ENCODE measurements around the gene ZBTB44. TPM values are rescaled to one million over a fixed set of nuclear protein-coding genes. Genes with fewer than 3 reads are reported as not detected.
"Not testable (repeated sequence)": the region's sequence is repeated elsewhere in the genome, so short reads cannot be mapped to it uniquely, and the experiment has no call there.

Gene ZBTB44, protein sequence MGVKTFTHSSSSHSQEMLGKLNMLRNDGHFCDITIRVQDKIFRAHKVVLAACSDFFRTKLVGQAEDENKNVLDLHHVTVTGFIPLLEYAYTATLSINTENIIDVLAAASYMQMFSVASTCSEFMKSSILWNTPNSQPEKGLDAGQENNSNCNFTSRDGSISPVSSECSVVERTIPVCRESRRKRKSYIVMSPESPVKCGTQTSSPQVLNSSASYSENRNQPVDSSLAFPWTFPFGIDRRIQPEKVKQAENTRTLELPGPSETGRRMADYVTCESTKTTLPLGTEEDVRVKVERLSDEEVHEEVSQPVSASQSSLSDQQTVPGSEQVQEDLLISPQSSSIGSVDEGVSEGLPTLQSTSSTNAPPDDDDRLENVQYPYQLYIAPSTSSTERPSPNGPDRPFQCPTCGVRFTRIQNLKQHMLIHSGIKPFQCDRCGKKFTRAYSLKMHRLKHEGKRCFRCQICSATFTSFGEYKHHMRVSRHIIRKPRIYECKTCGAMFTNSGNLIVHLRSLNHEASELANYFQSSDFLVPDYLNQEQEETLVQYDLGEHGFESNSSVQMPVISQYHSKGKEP
- total RNA-seq (2014; rRNA removed; shearing (Covaris generic)) = 21.1 and 22.3 TPM in 2 replicates
- 8.7 and 17.9 TPM in 2 replicates for polyA plus RNA-seq (2014; cell fraction: nucleus; rRNA removed)

DNA sequence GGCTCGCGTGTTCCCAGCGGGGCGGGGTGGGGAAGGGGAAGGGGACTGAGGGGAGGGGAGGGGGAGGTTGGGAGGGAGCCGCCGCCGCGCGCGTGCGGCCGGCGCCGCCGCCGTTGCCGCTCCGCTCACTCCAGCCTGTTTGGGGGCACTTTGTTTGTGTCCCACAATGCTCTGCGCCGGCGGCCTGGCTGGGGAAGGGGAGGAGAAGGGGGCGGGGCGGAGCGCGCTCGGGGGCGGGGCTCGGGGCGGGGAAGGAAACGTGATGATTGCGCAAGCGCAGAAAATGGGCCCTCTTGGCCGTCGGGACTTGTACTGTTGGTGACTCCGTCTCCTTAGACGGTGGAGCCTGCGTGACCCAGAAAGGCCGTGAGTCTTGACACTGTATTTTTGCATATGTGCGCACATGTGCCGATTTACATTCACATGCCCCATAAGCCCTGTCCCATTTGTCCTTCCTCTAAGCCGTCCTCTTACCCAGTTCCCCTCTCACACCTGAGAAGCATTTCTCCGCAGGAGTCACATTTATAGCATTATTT lies at the start of gene ZBTB44:
Gene ZBTB44, minus strand, starts transcription at position 168 of the 536 bp plus-strand sequence. CDS start 53,044 bp downstream, outside the sequence.
- peak; percentile 85 for DNase-seq (ENCODE audit: extremely low read depth, low read depth)

- DNase-seq (ENCODE audit: extremely low read depth, low read depth) = no peak
Observed at GRCh38 chr11:130359419-130359818, 44.7 kb upstream of the ZBTB44 start.

GRCh38 chr11:130358398-130358797 lies 43.7 kb upstream of the ZBTB44 start:
- DNase-seq (ENCODE audit: extremely low read depth, low read depth) = no peak

GRCh38 chr11:130347261-130347660 lies 32.5 kb upstream of the ZBTB44 start:
- DNase-seq (ENCODE audit: extremely low read depth, low read depth) = no peak

DNA sequence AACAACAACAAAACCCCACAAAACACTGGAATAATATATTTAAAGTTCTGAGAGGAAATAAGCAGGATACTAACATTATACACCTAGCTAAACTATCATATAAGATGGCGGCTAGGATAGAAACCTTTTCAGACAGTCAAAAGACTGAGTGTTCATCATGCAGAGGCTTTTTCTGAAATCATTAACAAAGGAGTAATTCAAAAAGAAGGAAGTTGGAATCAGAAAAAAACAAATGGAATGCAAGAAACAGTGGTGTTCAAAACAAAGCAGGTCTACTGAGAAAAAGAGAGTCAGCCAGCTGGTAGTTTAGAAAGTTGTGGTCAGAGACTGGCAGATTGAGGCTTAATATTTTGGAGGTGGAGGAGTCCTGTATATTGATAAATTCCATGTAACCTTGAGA lies 30.1 kb upstream of the ZBTB44 start:
- no peak for DNase-seq (ENCODE audit: extremely low read depth, low read depth)

GRCh38 chr11:130340671-130341319 lies 26.1 kb upstream of the ZBTB44 start:
- DNase-seq (ENCODE audit: extremely low read depth, low read depth) = no peak

DNA sequence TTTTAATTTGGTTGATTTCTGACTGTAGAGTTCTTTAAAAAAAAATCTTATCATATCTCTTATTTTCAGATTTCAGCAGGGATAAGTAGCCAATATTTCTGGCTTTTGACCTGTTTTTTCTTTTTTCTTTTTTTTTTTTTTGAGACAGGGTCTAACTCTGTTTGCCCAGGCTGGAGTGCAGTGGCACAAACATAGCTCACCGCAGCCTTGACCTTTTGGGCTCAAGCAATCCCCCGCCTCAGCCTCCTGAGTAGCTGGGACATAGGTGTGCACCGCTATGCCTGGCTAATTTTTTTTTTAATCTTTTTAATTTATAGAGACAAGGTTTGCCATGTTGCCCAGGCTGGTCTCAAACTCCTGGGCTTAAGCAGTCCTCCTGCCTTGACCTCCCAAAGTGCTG lies 23.9 kb upstream of the ZBTB44 start:
- DNase-seq (ENCODE audit: extremely low read depth, low read depth) = no peak

DNA sequence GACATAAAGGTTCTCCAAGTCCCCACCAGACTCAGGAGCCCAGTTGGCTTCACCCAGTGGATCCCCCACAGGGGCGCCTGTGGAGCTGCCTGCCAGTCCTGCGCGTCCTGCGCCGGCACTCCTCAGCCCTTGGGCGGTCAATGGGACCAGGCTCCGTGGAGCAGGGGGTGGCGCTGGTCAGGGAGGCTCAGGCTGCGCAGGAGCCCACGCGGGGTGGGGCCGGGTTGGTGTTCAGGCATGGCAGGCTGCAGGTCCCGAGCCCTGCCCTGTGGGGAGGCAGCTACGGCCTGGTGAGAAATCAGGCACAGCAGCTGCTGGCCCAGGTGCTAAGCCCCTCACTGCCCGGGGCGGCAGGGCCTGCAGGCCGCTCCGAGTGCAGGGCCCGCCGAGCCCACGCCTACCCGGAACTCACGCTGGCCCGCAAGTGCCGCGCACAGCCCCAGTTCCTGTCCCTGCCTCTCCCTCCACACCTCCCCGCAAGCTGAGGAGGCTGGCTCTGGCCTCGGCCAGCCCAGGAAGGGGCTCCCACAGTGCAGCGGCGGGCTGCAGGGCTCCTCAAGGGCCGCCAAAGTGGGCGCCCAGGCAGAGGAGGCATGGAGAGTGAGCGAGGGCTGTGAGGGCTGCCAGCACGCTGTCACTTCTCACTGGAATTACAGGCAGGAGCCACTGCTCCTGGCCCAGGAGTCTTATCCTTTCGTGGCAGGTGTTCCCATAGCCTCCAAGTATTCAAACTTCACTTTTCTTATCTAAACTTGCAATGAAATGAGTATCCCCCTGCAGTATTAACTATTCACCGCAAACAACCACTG lies 22.8 kb upstream of the ZBTB44 start:
- DNase-seq (ENCODE audit: extremely low read depth, low read depth) = no peak

- DNase-seq (ENCODE audit: extremely low read depth, low read depth) = not testable (repeated sequence)
Observed at GRCh38 chr11:130331397-130331796, 16.7 kb upstream of the ZBTB44 start.

DNA sequence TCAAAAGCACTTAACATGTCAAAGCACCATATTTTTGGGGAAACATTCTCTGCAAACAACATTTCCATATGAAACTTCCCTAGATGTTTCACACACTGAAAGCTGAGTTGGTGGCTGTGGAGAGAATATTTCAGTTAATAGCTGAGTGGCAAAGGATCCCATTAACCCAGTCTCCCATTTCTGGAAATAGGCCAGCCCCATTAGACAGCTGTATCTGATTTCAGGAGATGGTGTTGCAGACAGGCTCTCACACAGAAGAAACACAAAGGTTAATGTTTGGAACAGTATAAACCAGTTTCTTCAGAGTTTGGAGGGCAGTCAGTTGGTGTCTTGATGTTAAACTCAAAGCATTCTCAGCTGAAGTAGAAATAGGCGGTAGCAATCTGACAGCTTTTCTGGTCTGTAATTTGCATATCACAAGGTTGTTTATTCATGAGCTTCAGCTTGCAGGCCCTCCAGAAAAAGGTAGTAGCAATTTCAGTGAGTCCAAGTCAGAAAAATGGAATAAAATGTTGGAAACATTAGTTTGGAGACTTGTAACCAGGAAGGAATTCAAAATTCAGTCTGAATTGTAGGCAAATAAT lies 15.5 kb upstream of the ZBTB44 start:
- no peak for DNase-seq (ENCODE audit: extremely low read depth, low read depth)

DNA sequence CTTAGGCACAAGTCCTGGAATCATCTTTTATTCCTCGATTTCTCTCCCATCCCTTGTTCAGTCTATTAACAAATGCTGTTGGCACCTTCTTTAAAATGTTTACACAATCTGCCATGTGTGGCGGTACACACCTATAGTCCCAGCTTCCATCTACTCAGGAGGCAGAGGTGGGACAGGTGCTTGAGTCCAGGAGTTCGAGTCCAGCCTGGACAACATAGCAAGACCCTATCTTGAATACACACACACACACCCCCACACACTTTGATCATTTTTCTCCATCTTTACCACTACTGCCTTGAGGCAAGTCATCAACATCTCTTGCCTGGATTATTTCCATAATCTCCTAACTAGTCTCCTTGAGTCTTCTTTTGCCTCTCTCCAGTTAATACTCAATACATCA lies 13.7 kb upstream of the ZBTB44 start:
- DNase-seq (ENCODE audit: extremely low read depth, low read depth) = no peak

- DNase-seq (ENCODE audit: extremely low read depth, low read depth) = no peak
Observed at GRCh38 chr11:130327716-130328115, 13.0 kb upstream of the ZBTB44 start.

GRCh38 chr11:130325691-130326090 lies 11.0 kb upstream of the ZBTB44 start:
- DNase-seq (ENCODE audit: extremely low read depth, low read depth) = no peak

DNA sequence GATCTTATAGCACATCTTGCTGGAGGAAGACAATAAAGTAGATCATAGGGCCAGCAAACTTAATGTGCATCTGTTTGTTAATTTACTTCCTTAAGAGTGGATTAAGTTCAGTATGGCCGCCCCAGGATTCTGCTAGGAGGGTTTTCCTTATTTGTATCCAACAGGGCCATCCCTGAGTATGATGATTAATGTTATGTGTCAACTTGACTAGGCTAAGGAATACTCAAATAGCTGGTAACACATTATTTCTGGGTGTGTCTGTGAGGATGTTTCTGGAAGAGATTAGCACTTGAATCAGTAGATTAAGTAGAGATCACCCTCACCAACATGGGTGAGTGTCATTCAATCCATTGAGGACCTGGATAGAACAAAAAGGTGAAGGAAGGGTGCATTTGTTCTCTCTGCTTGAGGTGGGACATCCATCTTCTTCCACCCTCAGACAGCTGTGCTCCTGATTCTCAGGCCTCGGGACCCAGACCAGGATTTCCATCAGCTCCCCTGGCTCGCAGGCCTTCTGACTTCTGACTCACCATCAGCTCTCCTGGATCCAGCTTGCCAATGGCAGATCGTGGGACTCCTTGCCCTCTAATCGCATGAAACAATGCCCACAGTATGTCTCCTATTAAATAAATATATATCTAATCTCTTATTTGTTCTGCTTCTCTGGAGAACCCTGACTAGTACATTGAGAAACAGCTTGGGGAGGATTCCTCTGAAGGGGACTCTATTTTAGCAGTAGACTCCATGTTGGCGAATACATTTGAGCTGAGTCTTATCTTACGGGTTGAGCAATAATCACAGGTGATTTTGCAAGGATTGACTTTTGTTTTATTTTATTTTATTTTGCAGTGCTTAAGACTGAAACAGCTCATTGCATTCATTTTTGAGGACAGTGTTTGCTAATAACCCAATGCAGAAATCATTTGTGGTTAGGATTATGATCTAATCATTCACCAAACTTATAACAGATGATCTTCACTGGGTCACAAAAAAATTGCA lies 9.0 kb upstream of the ZBTB44 start:
- DNase-seq (ENCODE audit: extremely low read depth, low read depth) = no peak

DNA sequence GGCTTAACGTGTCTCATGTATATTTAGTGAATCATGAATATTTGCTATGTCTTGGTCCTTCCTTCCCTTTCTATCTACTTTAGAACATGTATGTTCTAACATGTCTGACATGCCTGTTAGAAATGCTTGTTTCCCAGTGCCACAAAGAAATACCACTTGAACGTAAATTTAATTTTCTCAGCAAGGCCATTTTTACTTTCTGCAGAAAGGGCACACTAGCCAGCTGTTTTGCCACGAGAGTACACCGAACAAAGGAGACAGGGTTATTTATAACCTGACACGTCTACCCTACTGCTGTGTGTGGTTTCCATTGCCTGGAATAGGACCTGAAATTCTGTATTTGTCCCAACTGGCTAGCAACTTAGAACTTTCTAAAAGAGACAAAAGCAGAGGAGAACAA lies 7.4 kb upstream of the ZBTB44 start:
- DNase-seq (ENCODE audit: extremely low read depth, low read depth) = no peak

DNA sequence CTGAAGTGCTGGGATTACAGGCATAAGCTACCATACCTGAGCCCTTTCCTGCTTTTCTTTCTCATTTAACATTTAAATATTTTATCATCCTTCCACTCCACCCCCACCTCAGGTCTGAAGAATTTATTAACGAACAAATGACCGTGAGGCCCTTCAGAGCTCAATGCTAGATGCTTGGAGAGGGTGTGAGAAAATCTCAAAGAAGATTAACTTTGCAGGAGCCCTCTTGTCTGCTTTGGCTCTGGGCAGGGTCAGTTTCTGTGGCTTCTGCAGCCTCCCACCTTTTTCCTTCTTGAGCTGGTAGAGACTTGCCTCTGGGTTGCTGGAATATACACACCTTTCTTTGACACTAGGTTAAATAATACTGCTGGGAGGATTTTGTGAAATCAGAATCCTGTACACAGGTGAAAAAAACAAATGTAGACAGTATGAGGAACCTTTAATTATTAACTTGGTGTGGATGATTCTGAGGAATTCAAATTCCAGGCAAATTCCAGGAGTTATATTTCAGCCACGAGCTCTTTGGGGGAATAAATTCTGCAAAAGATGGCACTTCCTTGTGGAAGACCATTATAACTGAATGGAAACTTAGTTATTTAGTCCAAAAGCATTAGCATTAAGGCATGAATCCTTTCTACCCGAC lies 3.4 kb upstream of the ZBTB44 start:
- DNase-seq (ENCODE audit: extremely low read depth, low read depth) = no peak

DNA sequence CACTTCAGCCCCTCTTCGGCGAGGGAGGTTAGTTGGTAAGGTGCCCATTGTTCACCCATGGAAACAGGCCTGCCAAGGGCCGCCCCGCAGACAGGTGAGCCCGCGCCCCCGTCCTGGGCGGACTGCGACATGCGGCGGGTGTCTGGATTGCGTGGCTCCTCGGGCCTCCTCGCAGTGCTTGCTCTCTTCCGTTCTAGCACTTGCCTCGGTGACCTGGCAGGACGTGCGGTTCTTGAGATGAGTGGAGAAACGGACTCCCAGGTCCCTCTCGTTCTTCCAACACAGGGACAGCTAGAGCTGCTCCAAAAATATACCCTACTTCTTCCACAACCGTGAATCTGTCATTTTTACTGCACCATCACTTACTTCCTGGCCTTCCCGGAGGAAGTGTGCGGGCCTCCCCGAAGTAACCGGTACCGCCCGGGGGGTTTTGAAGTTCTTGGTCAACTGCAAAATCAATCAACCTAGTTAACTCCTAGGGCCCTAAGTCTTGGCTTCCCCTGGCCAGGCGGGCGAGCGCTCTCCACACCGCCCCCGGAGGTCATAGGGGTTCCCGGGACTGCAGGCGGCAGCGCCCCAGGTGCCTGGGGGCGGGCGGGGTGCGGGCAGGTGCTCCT lies 745 bp upstream of the ZBTB44 start:
- DNase-seq (ENCODE audit: extremely low read depth, low read depth) = no peak

DNA sequence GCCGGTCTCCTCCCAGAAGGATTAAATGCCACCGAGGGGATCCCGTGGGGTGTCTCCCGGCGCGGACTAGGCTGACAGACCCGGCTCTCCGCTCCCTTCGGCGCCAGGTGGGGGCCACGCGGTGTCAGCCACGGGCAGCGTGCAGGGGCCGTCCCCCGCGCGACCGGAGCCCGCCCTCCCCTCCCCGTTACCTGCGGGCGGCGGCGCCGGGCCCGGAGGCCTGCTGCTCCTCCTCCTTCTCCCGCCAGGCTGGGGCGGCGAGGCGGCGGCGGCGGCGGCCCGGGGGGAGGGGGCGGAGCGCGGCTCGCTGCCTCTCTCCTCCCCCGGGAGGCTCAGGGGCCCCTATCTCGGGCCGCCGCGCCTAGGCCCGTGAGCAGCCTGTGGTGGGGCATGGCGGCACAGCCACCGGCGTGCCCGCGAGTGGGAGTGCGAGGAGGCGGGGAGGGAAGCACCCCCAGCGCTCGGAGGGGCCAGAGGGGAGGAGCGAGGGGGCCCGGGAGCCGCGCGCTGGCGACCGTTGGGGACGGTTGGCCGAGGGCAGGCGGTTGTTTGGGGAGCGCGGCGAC lies 450 bp downstream of the ZBTB44 start:
- peak; percentile 38 for DNase-seq (ENCODE audit: extremely low read depth, low read depth)
